Gastrocnemius medialis (tissue), 4 donors: ENCODE results near the gene CD1C.

Experiments
- CTCF ChIP-seq, 5 experiments: fragments of 450-650 bp in 3 of 5; fragments of 200-600 bp in 2 of 5; sonication (generic) in 2 of 5; IDR thresholded peaks in 4 of 5; conservative IDR thresholded peaks in 1 of 5; 1 replicate in 4 of 5; 2 replicates in 1 of 5; pipeline ENCODE4 v1.5.1; 2016 to 2019; ENCODE audit warnings: antibody characterized with exemption in 5 of 5, mild to moderate bottlenecking in 3 of 5, moderate library complexity in 3 of 5
- POLR2A ChIP-seq, 2 donors: fragments of 450-650 bp; IDR thresholded peaks; one replicate each; pipeline ENCODE4 v1.6.1; 2017; ENCODE audit warnings: antibody characterized with exemption in 2 of 2, mild to moderate bottlenecking in 2 of 2, moderate library complexity in 2 of 2

GRCh38 chr1:158327481-158327880 lies 37.8 kb downstream of the CD1C start:
- no peak for TF ChIP-seq CTCF (IDR thresholded peaks at IDR 0.05 in 4 of 5, conservative IDR thresholded peaks at IDR 0.05 in 1 of 5)
- no peak for TF ChIP-seq POLR2A (IDR thresholded peaks at IDR 0.05)
